ENCODE data around the gene AATK.
"Not testable (repeated sequence)": the region's sequence is repeated elsewhere in the genome, so short reads cannot be mapped to it uniquely, and the experiment has no call there.

The AATK gene

DNA sequence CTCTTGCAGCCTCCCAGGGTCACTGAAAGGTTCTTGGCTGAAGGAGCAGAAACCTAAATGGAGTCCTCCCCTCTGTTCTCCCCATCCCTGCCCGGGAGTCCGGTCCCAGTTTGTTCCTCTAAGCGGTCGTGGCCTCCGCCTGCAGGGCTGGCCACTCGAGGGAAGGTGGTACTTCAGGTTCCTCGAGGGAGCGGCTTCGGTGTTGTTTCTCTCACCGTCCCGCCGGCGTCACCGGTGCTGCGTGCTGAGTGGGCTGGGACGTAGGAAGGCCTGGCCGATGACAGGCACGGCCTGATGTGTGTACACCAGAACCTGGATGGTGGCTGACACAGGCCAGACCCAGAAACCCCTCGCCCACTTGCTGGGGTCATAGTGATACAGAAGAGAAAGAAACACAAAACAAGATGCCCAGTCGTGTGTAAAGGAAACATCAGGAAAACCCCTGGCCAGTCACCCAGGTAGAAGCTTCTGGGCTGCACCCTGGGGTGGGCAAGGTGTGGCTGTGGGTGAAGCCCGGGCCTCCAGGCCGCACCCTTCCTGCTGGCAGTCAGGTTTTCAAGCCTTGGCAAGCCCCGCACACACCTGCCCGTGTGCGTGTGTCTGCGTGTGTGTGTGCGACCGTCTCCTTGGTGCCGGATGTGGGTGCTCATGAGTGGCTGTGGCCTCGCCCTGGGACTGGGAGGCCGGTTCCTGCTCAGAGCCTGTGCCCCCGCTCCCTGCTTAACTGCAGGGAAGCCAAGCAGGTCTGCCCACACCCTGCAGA lies 79.1 kb downstream of the AATK start:
- DNase-seq, result no peak

DNA sequence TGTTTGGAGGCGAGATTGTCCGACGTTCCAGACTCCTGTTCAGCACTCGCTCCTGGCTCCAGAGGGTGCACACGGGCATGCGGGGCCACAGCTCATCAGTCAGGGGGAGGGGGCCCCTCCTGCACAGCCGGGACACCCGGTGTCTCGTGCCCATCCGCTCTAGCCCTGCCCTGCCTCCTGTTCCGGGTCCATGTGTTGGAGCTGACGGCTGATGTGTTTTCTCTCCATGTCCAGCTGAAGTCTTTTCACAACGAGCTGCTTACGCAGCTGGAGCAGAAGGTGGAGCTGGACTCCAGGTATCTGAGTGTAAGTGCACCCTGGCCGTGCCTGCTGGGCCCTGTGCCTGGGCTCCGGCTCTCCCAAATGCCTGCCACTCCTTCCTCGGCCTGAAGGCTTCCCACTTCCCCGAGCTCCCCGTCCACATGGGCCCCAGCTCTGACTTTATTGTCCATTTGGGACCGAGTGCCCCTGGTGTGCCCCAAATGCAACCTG lies 80.6 kb downstream of the AATK start:
- DNase-seq, result no peak

DNA sequence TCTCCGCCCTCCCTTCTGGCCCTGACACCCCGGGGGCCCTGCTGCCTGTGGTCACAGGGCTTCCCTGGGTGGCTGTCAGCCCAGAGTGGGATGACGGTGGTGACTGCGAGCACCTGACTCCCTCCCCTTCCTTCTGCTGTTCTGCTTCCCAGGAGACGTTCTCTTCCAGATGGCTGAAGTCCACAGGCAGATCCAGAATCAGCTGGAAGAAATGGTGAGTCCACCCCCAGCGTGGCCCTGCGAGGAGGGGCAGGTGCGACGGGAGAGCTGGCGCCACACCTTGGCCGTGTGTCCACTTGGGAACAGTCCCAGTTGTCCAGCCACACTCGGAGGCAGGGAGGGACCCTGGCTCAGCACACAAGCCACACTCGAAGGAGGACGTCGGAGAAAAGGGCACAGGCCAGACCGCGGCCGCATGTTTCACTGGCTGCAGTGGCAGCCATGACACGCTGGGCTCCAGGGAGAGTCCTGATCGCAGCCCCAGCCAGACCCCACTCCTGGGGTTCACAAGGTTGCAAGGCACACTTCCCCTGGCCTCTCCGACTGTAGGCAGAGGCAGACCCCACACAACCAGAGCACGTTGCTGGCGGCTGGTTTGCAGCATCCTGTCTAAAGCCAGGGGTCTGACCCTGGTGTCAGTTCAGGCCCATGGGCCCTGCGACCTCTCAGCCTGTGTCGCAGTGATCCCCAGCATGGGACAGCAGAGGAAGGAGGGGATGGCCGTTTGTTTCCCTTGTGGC lies 81.2 kb downstream of the AATK start:
- DNase-seq, result no peak

DNA sequence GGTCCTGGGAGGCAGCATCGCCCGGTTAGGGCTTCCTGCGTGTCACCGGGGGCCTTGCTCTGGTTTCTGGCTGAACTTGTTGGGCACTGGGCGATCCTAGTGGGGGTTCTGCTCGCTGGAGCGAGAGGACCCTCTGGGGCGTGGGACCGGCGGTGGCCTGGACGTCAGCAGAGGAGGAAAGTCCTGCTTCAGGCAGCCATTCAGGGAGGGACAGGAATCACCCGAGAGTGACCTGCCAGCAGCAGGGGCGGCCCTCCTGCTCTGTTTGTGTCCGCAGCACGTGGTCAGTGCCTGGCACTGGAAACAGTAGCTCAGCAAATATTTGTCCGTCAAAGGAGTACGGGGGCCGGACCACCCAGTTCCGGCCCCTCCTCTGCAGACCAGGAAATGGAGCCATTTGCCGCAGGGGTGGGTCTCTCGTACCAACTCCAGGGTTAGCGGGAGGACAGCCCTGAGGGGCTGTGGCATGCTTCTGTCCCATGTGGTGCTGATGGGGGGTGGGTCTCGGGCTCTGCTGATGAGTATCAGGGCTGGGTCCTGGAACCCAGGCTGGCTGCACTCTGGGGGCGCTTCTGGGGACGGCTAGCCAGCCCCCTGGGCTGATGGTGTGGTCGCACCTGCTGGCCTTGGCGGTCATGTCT lies 82.8 kb downstream of the AATK start:
- DNase-seq, result no peak

DNA sequence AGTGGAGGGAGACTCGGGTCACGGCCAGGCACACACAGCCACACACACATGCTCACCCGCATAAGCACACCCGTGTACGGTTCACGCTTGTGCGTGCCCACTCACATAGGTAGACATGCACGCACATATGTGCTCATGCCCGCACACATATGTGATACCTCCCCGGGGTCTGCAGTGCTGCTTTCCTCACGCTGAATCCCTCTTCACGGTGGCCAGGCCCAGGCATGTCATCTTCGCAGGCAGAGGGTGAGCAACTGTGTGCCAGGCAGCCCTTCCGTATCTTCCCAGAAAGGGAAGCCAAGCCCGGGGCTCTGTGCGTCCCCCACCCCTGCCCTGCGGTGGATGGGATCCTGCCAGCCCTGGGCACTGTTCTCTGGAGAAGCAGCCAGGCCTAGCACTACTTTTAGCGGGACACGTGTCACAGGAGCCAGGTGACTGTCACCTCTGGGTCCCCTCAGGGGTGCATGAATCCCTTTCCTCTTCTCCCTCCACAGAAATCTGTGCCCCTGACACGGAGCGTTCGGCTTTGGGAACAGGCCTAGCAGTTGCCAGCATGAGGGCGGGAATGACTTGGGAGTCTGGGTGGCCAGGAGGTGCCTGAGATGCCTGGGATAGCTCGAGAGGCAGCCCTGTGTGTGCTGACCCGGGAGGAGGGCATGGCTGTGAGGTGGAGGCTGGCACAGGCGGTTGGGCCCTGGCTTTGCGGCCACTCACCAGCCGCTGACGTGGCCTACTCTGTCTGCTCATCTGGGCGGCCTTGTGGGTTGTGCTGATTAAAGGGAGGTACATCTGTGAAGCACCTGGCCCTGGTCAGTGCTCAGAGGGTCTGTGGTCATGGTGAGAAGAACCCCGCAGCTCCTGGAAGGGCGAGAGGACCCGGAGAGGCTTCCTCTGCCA lies 83.6 kb downstream of the AATK start:
- DNase-seq, result no peak

DNA sequence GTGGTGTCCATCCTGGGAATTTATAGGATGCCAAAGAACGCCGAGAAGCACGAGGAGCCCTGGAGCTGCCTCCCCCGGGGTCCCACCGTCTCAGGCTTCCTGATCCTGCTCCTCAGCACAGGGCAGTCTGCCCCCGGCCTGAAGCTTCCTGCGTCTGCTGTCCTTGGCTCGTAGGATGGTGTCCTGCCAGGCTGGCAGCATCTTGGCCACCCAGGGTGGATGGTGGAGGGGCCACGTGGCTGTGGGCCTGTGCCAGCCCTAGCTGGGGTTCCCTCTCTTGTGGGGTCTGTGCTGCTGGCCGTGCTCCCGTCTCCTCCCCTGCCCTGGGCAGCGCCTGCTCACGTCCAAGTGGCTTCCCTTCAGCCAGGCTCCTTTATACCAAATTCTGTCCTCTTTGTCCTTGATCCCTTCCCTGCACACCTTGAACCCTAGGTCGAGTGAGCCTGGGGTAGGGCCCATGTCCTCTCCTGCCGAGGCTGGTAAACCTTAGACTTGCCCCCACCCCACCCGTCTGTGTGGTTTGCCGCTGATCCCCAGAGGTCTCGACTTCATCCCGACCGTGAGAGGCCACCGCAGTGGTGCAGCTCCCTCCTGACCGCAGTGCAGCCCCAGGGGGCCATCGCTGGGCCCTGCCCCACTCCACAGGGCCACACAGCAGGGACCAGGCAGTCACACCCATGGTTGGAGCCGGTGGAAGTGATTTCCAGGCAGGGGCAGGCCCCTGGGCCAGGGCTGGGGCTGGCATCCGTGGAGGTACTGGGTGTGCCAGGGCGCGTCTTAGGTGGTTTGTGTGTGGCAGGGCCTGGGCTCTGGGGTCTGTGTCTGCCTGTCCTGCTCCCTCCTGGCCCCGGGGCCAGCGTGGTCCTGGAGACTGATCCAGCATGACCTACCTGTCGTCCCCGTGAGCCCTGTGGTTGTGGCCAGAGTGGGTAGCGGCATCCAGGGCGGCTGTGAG lies 84.5 kb downstream of the AATK start:
- DNase-seq, result no peak

DNA sequence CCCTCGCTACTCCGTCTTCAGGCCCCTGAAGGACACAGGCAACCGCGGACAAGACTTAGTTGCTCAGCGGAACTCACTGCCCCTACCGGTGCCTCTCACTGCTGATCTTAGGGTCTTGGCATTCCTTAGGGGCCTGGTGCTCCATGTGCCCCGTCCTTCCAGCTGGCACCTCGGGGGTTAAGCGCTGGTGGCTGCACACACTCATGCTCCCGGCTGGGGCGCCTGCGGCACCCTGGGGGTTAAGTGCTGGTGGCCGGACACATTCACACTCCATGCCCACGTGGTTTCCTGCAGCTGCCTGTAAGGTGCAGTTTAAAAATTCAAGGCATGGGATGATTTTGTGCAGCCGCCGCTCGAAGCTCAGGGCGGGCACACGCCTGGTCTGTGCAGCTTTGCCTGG lies 86.0 kb downstream of the AATK start:
- no peak for DNase-seq

DNA sequence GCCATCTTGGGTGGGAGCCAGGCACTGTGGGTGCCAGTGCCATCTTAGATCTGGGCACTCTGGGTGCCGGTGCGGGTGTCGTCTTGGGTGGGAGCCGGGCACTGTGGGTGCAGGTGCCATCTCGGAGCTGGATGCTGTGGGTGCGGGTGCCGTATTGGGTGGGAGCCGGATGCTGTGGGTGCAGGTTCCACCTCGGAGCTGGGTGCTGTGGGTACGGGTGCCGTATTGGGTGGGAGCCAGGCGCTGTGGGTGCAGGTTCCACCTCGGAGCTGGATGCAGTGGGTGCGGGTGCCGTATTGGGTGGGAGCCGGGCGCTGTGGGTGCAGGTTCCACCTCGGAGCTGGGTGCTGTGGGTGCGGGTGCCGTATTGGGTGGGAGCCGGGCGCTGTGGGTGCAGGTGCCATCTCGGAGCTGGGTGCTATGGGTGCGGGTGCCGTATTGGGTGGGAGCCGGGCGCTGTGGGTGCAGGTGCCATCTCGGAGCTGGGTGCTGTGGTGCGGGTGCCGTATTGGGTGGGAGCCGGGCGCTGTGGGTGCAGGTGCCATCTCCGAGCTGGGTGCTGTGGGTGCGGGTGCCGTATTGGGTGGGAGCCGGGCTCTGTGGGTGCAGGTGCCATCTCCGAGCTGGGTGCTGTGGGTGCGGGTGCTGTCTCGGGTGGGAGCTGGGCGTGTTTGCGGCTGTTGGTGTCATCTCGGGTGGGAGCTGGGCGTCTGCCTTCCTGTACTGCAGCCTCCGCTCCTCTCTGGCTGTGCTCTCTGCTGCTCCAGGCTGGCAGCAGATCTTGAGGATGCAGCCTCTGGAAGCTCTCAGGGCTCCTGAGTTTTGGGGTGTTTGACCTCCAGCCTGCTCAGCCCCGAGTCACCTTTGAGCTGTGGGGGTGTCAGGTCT lies 87.8 kb downstream of the AATK start:
- not testable (repeated sequence) for DNase-seq

DNA sequence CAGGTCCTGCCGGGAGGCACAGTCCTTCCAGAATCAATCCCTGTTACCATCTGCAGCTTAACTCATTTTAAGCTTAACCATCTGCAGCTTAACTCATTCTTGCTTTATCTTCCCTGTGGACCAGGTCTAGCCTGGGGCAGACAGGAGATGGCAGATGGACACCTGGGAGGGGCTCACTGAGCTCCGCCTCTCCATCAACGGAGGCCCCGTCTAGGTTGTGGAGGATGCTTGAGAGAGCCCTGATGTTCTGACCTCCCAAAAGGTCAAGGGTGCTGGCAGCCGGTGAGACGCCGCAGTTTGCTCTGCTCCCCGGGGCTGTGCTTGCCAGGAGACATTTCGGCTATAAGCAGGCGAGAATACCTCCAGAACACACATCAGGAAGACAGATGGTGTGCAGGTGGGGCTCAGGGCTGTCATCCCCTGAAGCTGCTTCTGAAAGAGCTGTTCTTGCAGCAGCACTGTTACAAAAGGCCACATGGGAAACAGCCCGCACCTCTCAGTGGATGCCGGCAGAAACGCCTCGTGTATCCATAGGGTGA lies 89.8 kb downstream of the AATK start:
- DNase-seq, result no peak

DNA sequence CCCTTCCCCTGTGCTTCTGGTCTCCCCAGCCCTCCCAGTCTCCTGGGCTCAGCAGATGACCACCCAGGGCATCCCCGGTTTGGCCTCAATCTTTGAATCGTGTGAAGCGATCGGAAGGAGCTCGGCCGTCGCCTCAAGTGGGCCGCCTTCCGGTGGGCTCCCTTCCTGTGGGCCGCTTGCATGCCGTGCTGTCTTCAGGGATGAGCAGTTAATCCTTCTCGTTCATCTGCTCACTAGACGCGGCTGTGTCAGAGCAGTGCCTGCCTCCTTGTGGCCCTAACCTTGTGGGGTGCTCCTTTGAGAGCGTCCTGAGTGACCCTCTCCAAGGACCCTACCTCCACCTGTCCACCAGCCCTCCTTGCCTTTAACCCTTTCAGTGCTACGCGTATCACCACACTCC lies 90.7 kb downstream of the AATK start:
- DNase-seq, result no peak

DNA sequence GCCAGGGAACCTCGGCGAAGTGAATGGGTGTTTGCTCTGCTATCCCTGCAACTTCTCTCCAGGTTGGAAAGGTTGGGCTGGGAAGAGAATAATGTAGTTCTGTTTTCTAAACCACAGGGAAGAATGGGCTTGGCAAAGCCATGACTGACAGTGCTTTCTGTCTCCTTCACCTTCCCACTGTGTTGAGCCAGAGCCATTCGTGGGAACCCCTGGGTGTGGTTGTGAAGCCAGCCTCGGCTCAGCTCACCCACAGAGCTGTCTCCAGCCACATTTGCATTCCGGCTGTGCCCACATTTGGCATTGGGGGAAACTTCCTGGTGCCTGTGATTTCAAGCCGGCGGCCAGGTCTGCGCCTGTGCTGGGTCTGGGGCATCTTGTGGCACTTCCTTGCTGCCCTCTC lies 91.1 kb downstream of the AATK start:
- DNase-seq, result no peak

DNA sequence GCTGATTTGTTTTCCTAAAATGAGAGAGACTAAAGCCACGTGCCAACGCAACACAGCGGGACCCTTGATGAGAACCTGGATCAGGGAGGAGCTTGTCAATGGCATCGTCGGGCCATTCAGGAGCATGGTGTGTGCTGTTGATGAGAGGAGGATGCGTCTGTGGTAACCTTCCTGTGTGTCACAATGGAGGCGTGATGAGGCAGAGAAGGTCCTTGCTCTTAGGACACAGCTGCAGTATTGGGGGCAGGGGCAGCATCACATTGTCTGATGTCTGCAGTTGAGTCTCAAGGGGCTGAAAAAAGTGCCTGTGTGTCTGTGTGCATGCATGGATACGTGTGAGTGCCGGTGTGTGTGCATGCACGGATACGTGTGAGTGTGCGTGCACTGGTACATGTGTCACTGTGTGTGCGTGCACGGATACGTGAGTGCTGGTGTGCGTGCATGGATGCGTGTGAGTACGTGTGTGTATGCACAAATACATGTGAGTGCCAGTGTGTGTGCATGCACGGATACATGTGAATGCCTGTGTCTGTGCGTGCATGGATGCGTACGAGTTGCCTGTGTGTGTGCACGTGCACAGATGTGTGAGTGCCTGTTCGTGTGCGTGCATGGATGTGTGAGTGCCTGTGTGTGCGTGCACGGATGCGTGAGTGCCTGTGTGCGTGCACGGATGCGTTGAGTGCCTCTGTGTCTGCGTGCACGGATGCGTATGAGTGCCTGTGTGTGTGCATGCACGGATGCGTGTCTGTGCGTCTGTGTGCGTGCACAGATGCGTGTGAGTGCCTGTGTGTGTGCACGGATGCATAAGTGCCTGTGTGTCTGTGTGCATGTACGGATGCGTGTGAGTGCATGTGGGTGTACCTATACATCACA lies 91.8 kb downstream of the AATK start:
- DNase-seq, result no peak

DNA sequence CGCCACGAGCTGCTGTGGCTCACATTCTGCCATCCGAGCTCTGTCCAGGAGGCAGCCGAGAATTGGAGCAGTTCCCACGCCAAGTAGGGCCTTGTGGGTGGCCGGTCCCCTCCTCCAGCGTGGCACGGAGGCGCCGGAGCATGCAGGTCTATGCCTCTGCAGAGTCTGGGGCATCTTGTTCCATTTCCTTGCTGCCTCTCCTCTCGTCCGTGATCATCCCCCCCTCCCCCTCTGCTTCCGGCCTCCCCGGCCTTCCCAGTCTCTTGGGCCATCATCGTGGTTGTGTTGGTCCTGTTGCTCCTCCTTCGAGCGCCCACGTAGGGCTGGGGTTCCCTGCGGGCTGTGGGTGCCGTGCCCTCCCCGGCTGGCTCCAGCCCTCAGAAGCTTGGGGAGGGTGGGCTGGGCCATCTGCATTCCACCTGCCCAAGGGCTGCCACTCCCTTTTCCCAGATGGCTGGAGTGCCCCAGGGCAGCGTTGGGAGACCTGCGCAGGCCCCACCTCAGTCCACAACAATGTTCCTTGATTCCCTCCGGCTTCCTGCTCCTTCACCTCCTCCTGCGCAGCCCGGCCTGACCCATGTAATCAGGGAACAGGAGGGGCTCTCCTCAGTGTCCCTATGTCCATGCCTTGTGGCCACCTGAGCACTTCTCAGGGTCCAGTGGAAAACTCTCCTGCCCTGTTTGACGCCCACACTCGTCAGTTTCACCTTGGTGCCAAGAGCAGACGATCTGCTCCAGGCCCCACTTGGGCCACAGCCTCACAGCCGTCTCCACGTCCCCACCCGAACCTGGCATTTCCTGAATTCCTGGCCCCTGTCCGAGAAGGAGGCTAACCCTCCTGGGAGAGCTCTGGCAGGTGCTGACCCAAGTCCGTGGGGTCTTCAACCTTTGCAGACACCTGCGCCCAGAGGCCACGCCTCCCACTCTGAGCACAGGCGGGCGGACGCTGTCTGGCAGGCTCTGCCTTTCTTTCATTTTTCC lies 94.0 kb downstream of the AATK start:
- DNase-seq, result no peak

DNA sequence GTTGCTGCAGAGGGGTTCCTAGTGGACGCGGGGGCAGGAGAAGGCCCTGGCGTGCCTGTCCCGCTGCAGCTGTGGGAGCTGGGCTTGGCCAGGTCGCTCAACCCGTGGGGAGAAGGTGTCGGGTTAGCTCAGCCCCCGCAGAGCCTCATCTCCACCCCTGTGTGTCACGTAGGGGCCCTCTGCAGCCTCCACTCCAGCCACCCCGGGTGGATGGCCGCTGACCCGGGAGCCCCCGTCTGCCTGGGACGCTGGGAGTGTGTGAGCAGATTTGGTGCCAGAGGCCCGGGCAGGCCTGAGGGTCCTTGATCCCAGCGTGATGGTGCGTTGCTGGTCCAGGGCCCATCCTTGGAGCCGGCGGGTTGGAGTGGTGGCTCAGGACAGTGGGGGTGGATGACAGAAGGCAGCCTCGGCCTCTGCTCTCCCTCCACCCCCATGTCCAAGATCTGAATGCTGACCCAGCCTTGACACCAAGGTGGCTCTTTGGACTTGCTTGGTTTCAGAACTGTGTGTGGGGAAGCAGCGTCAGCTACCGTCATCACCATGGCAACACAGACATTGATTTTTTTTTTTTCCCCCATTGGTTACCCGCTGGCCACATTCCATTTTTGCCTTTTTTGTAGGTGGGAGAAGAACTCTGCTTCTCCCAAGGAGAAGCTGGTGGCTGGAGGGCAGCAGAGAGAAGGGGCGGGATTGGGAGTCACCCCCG lies 95.3 kb downstream of the AATK start:
- no peak for DNase-seq

DNA sequence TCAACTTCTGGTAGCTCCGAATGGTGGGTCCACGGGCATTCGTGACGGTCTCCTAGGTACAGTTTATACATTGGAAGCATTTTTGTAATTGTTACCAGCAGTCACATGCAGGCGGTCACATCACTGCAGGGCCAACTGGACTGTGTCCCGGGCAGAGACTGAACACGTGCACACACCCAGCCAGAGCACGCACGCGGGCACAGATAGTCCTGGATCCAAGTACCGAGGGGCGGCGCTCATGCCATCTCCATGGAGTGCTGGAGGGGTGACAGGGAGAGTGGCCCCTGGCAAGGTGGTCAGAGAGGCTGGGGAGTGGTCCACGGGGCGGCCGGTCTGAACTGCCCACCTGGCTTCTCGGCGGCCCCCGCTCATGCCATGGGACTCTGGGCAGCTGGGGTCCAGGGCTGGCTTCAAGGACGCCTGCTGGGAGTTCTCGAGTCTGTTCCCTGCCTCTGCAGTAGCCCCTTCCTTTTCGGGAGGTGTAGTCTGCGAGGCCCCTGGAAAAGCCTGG lies 96.8 kb downstream of the AATK start:
- DNase-seq, result no peak

DNA sequence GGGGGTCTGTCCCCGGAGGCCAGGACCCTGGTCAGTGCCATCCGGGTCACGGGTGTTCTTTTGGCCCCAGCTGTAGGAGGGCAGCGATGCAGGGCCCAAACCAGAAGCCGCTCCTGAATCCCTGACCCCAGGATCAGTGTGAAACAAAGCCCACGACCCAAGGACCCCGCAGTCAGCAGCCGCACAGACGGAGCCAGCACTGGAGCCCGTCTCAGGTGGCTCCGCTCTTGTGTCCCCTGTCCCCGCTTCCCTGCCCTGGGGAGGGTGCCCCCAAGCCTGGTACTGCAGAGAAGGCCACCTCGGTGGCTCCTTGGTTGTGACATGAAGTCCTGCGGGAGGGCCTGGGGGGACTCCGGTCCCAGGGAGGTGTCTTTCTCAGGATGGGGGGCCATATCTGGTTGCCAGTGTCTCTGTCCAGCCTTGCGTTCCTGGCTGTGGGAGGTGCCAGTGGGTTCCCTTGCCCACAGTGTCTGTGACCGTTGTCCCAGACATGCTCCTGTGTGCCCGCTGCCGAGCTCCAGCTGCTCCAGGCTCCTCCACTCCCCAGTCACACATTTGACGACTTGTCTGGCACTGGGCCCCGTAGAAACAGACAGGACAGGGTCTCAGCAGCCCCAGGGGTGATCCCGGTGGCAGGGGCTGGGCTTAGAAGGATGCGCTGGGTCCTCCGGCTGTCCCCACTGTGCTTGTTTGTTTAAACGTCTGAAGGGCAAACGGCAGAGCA lies 97.4 kb downstream of the AATK start:
- DNase-seq, result no peak

Measured in SIG-M5 (cell line).